ENCODE data around the gene DTX1. TPM values are rescaled to one million over a fixed set of nuclear protein-coding genes. Genes with fewer than 3 reads are reported as not detected.

DTX1 gene
- total and polyA plus RNA-seq, 7 experiments from 2014 or later = 0.80 to 15.8 (median 4.5) TPM; not detected in 1

DNA sequence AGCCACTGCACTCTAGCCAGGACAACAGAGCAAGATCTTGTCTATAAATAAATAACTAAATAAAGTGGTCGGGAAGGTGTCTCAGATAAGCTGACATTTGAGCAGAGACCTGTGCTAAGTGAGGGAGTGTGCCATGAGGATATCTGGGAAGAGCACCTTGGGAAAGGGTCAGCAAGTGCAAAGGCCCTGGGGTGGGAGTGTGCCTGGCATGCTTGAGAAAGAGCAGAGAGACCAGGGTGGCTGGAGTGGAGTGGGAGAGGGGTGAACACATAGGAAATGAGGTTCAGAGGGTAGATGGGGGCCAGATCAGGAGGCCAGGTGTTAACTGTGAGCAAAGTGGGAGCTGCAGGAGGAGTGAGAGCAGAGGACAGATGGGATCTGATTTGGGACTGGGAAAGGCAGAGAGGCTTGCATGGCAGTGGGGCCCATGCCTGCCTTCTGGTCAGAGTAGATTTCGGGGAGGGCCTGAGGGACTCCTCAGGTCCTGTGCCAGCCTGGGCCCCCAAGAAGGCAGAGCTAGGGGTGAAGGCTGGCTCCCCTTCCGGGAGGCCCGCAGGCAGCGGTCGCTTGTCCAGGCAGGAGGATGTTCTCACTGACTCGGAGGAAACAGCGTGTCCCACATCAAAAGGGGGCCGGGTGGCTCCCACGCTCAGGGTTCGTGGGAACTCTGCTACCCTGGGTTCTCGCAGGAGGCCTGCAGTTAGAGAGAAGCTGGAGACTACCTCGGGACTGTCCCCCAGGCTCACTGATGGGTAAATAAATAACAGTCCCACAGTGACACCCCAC lies 32.6 kb downstream of the DTX1 start:
- H3K36me3 ChIP-seq (ENCODE audit: control insufficient read depth in 2 of 3, insufficient read depth in 3 of 3, low read length in 3 of 3) = no peaks in the 10 kb centered on the region
- Mint-ChIP-seq H3K27ac (peak overlapping the region; percentile 20 to 93 (median 85)), H3K9me3 (peaks cover 0 to 2% (median 0%) of the 10 kb centered on the region in 11 donors), H3K4me3 (peak overlapping the region; percentile 14 to 89 (median 74)), H3K36me3 (peaks cover 0 to 14% (median 0%) of the 10 kb centered on the region in 5 donors), H3K27me3 (no peaks in the 10 kb centered on the region), H3K4me1 (peaks cover 31 to 97% (median 95%) of the 10 kb centered on the region in 7 donors)
- H3K27ac ChIP-seq (ENCODE audit: low read depth, low read length) = peak overlapping the region; percentile 64
- CTCF ChIA-PET = interaction anchor here (1.4 kb wide), 2 partner anchors 9 to 64 kb away, joined by 3 read pairs; no protein-coding TSS in a partner anchor
- peak; percentile 49 for ATAC-seq
- peak overlapping the region; percentile 26 for H3K4me3 ChIP-seq (ENCODE audit: low read length)
- POLR2A ChIA-PET = interaction anchor here (0.9 to 1.3 kb wide), 5 partner anchors 11 to 83 kb away, joined by 3 to 4 read pairs (median 3); partner anchors contain the start of gene DTX1
- H3K4me1 ChIP-seq (ENCODE audit: control insufficient read depth in 2 of 2, insufficient read depth in 2 of 2, low read length in 2 of 2) = peaks cover 49 to 80% of the 10 kb centered on the region in 2 donors
- H3K9me3 ChIP-seq (ENCODE audit: control insufficient read depth in 2 of 3, low read length in 3 of 3) = no peaks in the 10 kb centered on the region
- intact Hi-C loops (cut with micrococcal nuclease) = loop anchor here in 1 of 2 donors (10.0 kb wide), 1 partner anchor 246 kb away; the partner anchor contains the start of gene SLC8B1
- peak in 6 of 9 donors; percentile 27 to 42 (median 31) for DNase-seq
- no peaks in the 10 kb centered on the region for H3K27me3 ChIP-seq (ENCODE audit: control insufficient read depth in 2 of 2, insufficient read depth in 2 of 2, low read length in 2 of 2)

DNA sequence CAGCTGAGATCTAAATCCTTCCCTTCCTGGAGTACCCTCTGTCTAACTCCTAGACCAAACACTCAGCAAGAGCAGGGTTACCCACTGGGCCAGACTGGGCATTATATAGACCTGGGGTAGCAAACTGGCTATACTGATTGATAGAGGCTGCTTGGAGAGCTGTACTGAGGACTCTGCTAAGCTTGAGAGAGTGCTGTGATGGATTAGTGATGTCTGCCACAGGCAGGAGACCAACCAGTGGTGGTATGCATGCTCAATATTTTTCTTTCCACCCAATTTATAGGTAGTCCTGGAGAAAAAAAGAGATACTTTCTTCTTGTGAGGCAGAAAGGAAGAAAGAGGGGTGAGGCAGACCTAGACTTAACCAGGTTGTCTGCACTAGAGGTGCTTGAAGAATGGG lies 33.3 kb downstream of the DTX1 start:
- Histone ChIP-seq H3K4me3 (ENCODE audit: low read length) (peak overlapping the region; percentile 26), H3K27me3 (ENCODE audit: control insufficient read depth in 2 of 2, insufficient read depth in 2 of 2, low read length in 2 of 2) (no peaks in the 10 kb centered on the region), H3K4me1 (ENCODE audit: control insufficient read depth in 2 of 2, insufficient read depth in 2 of 2, low read length in 2 of 2) (peaks cover 49 to 80% of the 10 kb centered on the region in 2 donors), H3K36me3 (ENCODE audit: control insufficient read depth in 2 of 3, insufficient read depth in 3 of 3, low read length in 3 of 3) (peaks cover 0 to 4% (median 0%) of the 10 kb centered on the region in 3 experiments), H3K9me3 (ENCODE audit: control insufficient read depth in 2 of 3, low read length in 3 of 3) (no peaks in the 10 kb centered on the region), H3K27ac (ENCODE audit: low read depth, low read length) (peak overlapping the region; percentile 64)
- peaks cover 0 to 12% (median 0%) of the 10 kb centered on the region in 5 donors for H3K36me3 Mint-ChIP-seq
- CTCF ChIA-PET = interaction anchor here (1.4 kb wide), 2 partner anchors 8 to 63 kb away, joined by 3 read pairs; no protein-coding TSS in a partner anchor
- H3K27me3 Mint-ChIP-seq = no peaks in the 10 kb centered on the region
- POLR2A ChIA-PET = interaction anchor here (0.9 to 1.3 kb wide), 5 partner anchors 10 to 82 kb away, joined by 3 to 4 read pairs (median 3); partner anchors contain the start of gene DTX1
- ATAC-seq (no peak), DNase-seq (no peak)
- peaks cover 0 to 2% (median 0%) of the 10 kb centered on the region in 11 donors for H3K9me3 Mint-ChIP-seq
- intact Hi-C loops (cut with micrococcal nuclease) = loop anchor here in 1 of 2 donors (10.0 kb wide), 1 partner anchor 245 kb away; the partner anchor contains the start of gene SLC8B1
- peak overlapping the region in 8 of 9 donors; percentile 20 to 93 (median 84) for H3K27ac Mint-ChIP-seq
- H3K4me3 Mint-ChIP-seq = peak overlapping the region in 9 of 10 donors; percentile 61 to 89 (median 75)
- H3K4me1 Mint-ChIP-seq = peaks cover 31 to 92% (median 90%) of the 10 kb centered on the region in 7 donors

DNA sequence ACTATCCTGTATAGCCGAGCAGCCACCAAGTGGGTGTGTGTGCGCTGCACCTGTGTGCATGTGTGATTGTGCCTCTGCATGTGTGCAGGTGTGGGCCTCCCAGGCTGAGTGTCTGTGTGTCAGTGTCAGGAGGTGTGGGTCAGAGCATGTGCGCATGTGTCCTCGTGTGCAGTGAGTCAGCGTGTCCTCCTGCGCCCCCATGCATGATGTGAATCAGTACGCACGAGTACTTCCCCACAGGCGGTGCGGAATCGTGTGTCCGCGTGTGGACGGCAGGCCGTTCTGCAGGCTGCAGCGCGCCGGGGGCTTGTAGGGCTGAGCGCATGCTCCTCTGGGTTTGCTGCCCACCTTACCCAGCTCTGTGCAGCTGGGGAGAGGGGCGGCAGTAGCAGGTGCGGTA lies 34.2 kb downstream of the DTX1 start:
- Mint-ChIP-seq H3K4me1 (peaks cover 29 to 88% (median 81%) of the 10 kb centered on the region in 7 donors), H3K4me3 (peak overlapping the region in 8 of 10 donors; percentile 51 to 89 (median 75)), H3K36me3 (peaks cover 0 to 13% (median 0%) of the 10 kb centered on the region in 5 donors), H3K27ac (peak overlapping the region in 8 of 9 donors; percentile 6 to 91 (median 57)), H3K9me3 (peaks cover 0 to 2% (median 0%) of the 10 kb centered on the region in 11 donors), H3K27me3 (no peaks in the 10 kb centered on the region)
- DNase-seq (no peak), ATAC-seq (no peak)
- Histone ChIP-seq H3K4me1 (ENCODE audit: control insufficient read depth in 2 of 2, insufficient read depth in 2 of 2, low read length in 2 of 2) (peaks cover 44 to 73% of the 10 kb centered on the region in 2 donors), H3K27me3 (ENCODE audit: control insufficient read depth in 2 of 2, insufficient read depth in 2 of 2, low read length in 2 of 2) (no peaks in the 10 kb centered on the region), H3K4me3 (ENCODE audit: low read length) (no peak overlapping the region), H3K27ac (ENCODE audit: low read depth, low read length) (no peak overlapping the region), H3K9me3 (ENCODE audit: control insufficient read depth in 2 of 3, low read length in 3 of 3) (no peaks in the 10 kb centered on the region), H3K36me3 (ENCODE audit: control insufficient read depth in 2 of 3, insufficient read depth in 3 of 3, low read length in 3 of 3) (peaks cover 0 to 12% (median 0%) of the 10 kb centered on the region in 3 experiments)
- ChIA-PET CTCF (interaction anchor here (1.4 kb wide), 1 partner anchor 7 kb away, joined by 3 read pairs; no protein-coding TSS in a partner anchor), POLR2A (interaction anchor here (1.3 kb wide), 1 partner anchor 9 kb away, joined by 3 read pairs; no protein-coding TSS in a partner anchor)
- intact Hi-C loops (cut with micrococcal nuclease) = no loop called here

DNA sequence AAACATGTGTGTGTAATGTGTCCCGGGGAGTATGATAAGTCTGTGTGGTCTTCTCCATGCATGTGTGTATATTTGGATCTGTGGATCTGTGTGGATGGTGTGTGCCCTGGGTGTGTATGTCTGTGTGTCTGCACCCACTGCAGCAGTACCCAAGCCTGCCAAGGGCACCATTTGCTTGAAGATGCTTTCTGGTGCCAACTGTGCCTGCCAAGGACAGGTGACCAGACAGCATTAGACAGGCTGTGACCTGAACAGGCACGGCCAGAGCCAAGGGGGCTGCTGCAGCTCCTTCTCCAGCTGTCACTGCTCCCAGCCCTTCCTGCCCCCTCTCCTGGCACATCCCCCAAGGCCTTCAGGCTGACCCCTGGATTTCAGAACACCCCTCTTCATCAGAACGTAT lies 35.0 kb downstream of the DTX1 start:
- ChIA-PET POLR2A (no interaction called here), CTCF (interaction anchor here (1.2 to 1.9 kb wide), 2 partner anchors 10 to 42 kb away, joined by 4 to 8 read pairs; no protein-coding TSS in a partner anchor)
- Mint-ChIP-seq H3K4me3 (peak overlapping the region in 9 of 10 donors; percentile 30 to 89 (median 75)), H3K9me3 (peaks cover 0 to 2% (median 0%) of the 10 kb centered on the region in 11 donors), H3K27me3 (no peaks in the 10 kb centered on the region), H3K27ac (peak overlapping the region in 8 of 9 donors; percentile 55 to 92 (median 84)), H3K36me3 (peaks cover 0 to 15% (median 0%) of the 10 kb centered on the region in 5 donors), H3K4me1 (peaks cover 22 to 80% (median 74%) of the 10 kb centered on the region in 7 donors)
- Histone ChIP-seq H3K9me3 (ENCODE audit: control insufficient read depth in 2 of 3, low read length in 3 of 3) (no peaks in the 10 kb centered on the region), H3K36me3 (ENCODE audit: control insufficient read depth in 2 of 3, insufficient read depth in 3 of 3, low read length in 3 of 3) (peaks cover 0 to 17% (median 0%) of the 10 kb centered on the region in 3 experiments), H3K4me3 (ENCODE audit: low read length) (no peak overlapping the region), H3K27ac (ENCODE audit: low read depth, low read length) (peak overlapping the region; percentile 34), H3K4me1 (ENCODE audit: control insufficient read depth in 2 of 2, insufficient read depth in 2 of 2, low read length in 2 of 2) (peaks cover 37 to 65% of the 10 kb centered on the region in 2 donors), H3K27me3 (ENCODE audit: control insufficient read depth in 2 of 2, insufficient read depth in 2 of 2, low read length in 2 of 2) (no peaks in the 10 kb centered on the region)
- intact Hi-C loops (cut with micrococcal nuclease) = no loop called here
- ATAC-seq (no peak), DNase-seq (no peak)

DNA sequence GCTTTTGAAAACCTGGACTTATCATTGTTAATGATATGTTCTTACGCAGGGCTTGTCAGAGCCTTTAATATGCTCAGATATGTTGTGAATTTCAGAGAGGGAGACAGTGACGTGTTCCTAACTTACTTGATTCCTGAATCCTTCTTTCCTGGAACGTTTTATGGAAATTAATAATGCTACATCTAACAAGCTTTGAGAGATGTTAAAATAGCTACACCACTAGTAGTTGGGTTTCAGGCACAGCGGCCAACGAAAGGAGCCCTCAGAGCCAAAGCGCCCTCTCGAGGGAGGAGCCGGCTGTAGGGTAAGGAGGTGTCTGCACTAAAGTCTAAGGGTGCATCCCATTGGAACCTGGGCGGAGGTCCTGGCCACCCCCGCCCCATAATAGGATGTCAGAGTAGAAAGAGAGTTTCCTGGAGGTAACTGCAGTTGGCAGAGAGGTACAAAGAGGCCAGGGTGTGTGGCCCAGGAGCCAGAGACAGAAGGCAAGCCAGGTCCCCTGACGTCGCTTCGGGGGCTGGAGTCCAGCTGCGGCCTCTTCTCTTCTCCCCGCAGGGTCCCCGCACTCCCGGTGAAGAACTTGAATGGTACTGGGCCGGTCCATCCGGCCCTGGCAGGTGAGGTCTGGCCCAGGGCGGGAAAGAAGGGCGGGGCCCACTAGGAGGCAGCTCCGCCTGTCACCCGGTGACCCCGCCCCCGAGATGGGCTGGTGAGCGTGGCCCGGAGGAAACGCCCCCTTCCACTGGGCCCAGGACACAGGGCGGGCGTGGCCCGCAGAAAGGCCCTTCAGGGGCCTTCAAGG lies 36.3 kb downstream of the DTX1 start:
- peaks cover 0 to 15% (median 0%) of the 10 kb centered on the region in 5 donors for H3K36me3 Mint-ChIP-seq
- peak overlapping the region in 8 of 9 donors; percentile 55 to 85 (median 79) for H3K27ac Mint-ChIP-seq
- H3K9me3 ChIP-seq (ENCODE audit: control insufficient read depth in 2 of 3, low read length in 3 of 3) = no peaks in the 10 kb centered on the region
- DNase-seq (no peak), ATAC-seq (no peak)
- H3K27me3 ChIP-seq (ENCODE audit: control insufficient read depth in 2 of 2, insufficient read depth in 2 of 2, low read length in 2 of 2) = no peaks in the 10 kb centered on the region
- no peak overlapping the region for H3K4me3 ChIP-seq (ENCODE audit: low read length)
- H3K36me3 ChIP-seq (ENCODE audit: control insufficient read depth in 2 of 3, insufficient read depth in 3 of 3, low read length in 3 of 3) = peaks cover 0 to 24% (median 0%) of the 10 kb centered on the region in 3 experiments
- H3K9me3 Mint-ChIP-seq = peaks cover 0 to 2% (median 0%) of the 10 kb centered on the region in 11 donors
- no peaks in the 10 kb centered on the region for H3K27me3 Mint-ChIP-seq
- peaks cover 14 to 73% (median 65%) of the 10 kb centered on the region in 7 donors for H3K4me1 Mint-ChIP-seq
- intact Hi-C loops (cut with micrococcal nuclease) = no loop called here
- ChIA-PET CTCF (interaction anchor here (0.7 to 1.9 kb wide), 5 partner anchors 9 to 102 kb away, joined by 3 to 8 read pairs (median 3); no protein-coding TSS in a partner anchor), POLR2A (interaction anchor here (0.8 kb wide), 1 partner anchor 35 kb away, joined by 3 read pairs; no protein-coding TSS in a partner anchor)
- H3K27ac ChIP-seq (ENCODE audit: low read depth, low read length) = no peak overlapping the region
- peak overlapping the region in 8 of 10 donors; percentile 25 to 89 (median 56) for H3K4me3 Mint-ChIP-seq
- H3K4me1 ChIP-seq (ENCODE audit: control insufficient read depth in 2 of 2, insufficient read depth in 2 of 2, low read length in 2 of 2) = peaks cover 24 to 55% of the 10 kb centered on the region in 2 donors
